Activated B cell treated with CpG ODN at 0.5 μM for 24 hours (primary cell): ENCODE results near the gene EPHA10. TPM values are rescaled to one million over a fixed set of nuclear protein-coding genes. Genes with fewer than 3 reads are reported as not detected.

ENCODE experiments used
- ATAC-seq: fragments of 200-7000 bp; cut with Tn5 transposase; one replicate; pipeline ENCODE4 v1.10.0; 2021; ENCODE audit warnings: low read depth, mild to moderate bottlenecking, moderate library complexity
- CTCF ChIA-PET: fragments of 350-600 bp; sonication (Branson Sonifier 250); formaldehyde crosslinking; loops from one replicate; lab custom pipeline; 2021; ENCODE audit warnings: antibody characterized with exemption; lab: Charles Lee
- POLR2A ChIA-PET: fragments of 350-600 bp; sonication (Branson Sonifier 250); formaldehyde crosslinking; loops from one replicate; lab custom pipeline; 2021; ENCODE audit warnings: antibody characterized with exemption; lab: Charles Lee
- DNase-seq: peaks from one replicate; pipeline ENCODE4 v3.0.0; 2022
- H3K27ac Mint-ChIP-seq: one replicate; pipeline ENCODE4 v1.8.0; 2020; ENCODE audit warnings: mixed read lengths
- H3K27me3 Mint-ChIP-seq: one replicate; pipeline ENCODE4 v1.8.0; 2021; ENCODE audit warnings: mixed read lengths
- H3K36me3 Mint-ChIP-seq: one replicate; pipeline ENCODE4 v1.8.0; 2021; ENCODE audit warnings: low read depth, mixed read lengths
- H3K4me1 Mint-ChIP-seq: one replicate; pipeline ENCODE4 v1.8.0; 2021; ENCODE audit warnings: mixed read lengths
- H3K4me3 Mint-ChIP-seq: one replicate; pipeline ENCODE4 v1.8.0; 2020; ENCODE audit warnings: mild to moderate bottlenecking, mixed read lengths
- H3K9me3 Mint-ChIP-seq: one replicate; pipeline ENCODE4 v1.8.0; 2020; ENCODE audit warnings: mixed read lengths
- CTCF ChIP-seq: fragments of 200-600 bp; IDR thresholded peaks from one replicate; pipeline ENCODE4 v1.8.0; 2022; ENCODE audit warnings: antibody characterized with exemption, mild to moderate bottlenecking
- intact Hi-C: fragments of 100-400 bp; cut with micrococcal nuclease; formaldehyde crosslinking; loops from one replicate; pipeline ENCODE4 v1.15.1; 2024
- total RNA-seq: library from RNA; stranded (reverse); gene quantifications from 2 replicates; pipeline ENCODE4 v1.2.3, GENCODE V29; 2022

Gene EPHA10
- total RNA-seq, 1 donor from 2014 or later: 0.27 TPM

GRCh38 chr1:37732111-37732780, 32.7 kb downstream of the EPHA10 start:
- Mint-ChIP-seq H3K36me3 (no peaks in the 10 kb centered on the region), H3K27me3 (peaks cover 43% of the 10 kb centered on the region), H3K4me1 (no peaks in the 10 kb centered on the region), H3K9me3 (peaks cover 2% of the 10 kb centered on the region), H3K4me3 (no peak overlapping the region), H3K27ac (no peak overlapping the region)
- CTCF ChIA-PET: no interaction called here
- no peak for TF ChIP-seq CTCF
- ATAC-seq (no peak), DNase-seq (no peak)
- intact Hi-C loops: no loop called here
- POLR2A ChIA-PET: no interaction called here

GRCh38 chr1:37731312-37732019, 33.5 kb downstream of the EPHA10 start:
- no peak overlapping the region for H3K27ac Mint-ChIP-seq
- DNase-seq (no peak), ATAC-seq (no peak)
- no peak overlapping the region for H3K4me3 Mint-ChIP-seq
- ChIA-PET POLR2A (no interaction called here), CTCF (no interaction called here)
- peaks cover 40% of the 10 kb centered on the region for H3K27me3 Mint-ChIP-seq
- no peaks in the 10 kb centered on the region for H3K36me3 Mint-ChIP-seq
- no peaks in the 10 kb centered on the region for H3K4me1 Mint-ChIP-seq
- intact Hi-C loops: no loop called here
- TF ChIP-seq CTCF: no peak
- H3K9me3 Mint-ChIP-seq: no peaks in the 10 kb centered on the region

GRCh38 chr1:37730376-37730775, 34.5 kb downstream of the EPHA10 start:
- Mint-ChIP-seq H3K4me3 (no peak overlapping the region), H3K27ac (no peak overlapping the region), H3K4me1 (no peaks in the 10 kb centered on the region), H3K36me3 (no peaks in the 10 kb centered on the region), H3K9me3 (no peaks in the 10 kb centered on the region), H3K27me3 (peaks cover 32% of the 10 kb centered on the region)
- POLR2A ChIA-PET: no interaction called here
- CTCF ChIA-PET: interaction anchor here (1.5 kb wide), 1 partner anchor 130 kb away, joined by 4 read pairs; the partner anchor contains the start of gene MTF1
- intact Hi-C loops: no loop called here
- ATAC-seq (no peak), DNase-seq (no peak)
- no peak for TF ChIP-seq CTCF

- ChIA-PET POLR2A (interaction anchor here (0.6 kb wide), 1 partner anchor 284 kb away, joined by 9 read pairs; no protein-coding TSS in a partner anchor), CTCF (no interaction called here)
- H3K4me1 Mint-ChIP-seq: no peaks in the 10 kb centered on the region
- intact Hi-C loops: no loop called here
- TF ChIP-seq CTCF: no peak
- DNase-seq (no peak), ATAC-seq (no peak)
- H3K27ac Mint-ChIP-seq: no peak overlapping the region
- peaks cover 20% of the 10 kb centered on the region for H3K27me3 Mint-ChIP-seq
- no peak overlapping the region for H3K4me3 Mint-ChIP-seq
- no peaks in the 10 kb centered on the region for H3K36me3 Mint-ChIP-seq
- no peaks in the 10 kb centered on the region for H3K9me3 Mint-ChIP-seq
These were observed 36.5 kb downstream of the EPHA10 start for GRCh38 chr1:37728416-37728815.

GRCh38 chr1:37726751-37727585, 38.0 kb downstream of the EPHA10 start:
- peaks cover 12% of the 10 kb centered on the region for H3K27me3 Mint-ChIP-seq
- POLR2A ChIA-PET: no interaction called here
- no peaks in the 10 kb centered on the region for H3K9me3 Mint-ChIP-seq
- no peak for ATAC-seq
- no peak overlapping the region for H3K27ac Mint-ChIP-seq
- H3K4me1 Mint-ChIP-seq: no peaks in the 10 kb centered on the region
- CTCF ChIA-PET: no interaction called here
- no peak for DNase-seq
- no peak for TF ChIP-seq CTCF
- intact Hi-C loops: no loop called here
- H3K4me3 Mint-ChIP-seq: no peak overlapping the region
- no peaks in the 10 kb centered on the region for H3K36me3 Mint-ChIP-seq
